ENCODE measurements around the gene NCOA5. TPM values are rescaled to one million over a fixed set of nuclear protein-coding genes. Genes with fewer than 3 reads are reported as not detected.

Gene NCOA5
- polyA plus RNA-seq, 4 donors = 56.9 to 63.8 (median 60.0) TPM

DNA sequence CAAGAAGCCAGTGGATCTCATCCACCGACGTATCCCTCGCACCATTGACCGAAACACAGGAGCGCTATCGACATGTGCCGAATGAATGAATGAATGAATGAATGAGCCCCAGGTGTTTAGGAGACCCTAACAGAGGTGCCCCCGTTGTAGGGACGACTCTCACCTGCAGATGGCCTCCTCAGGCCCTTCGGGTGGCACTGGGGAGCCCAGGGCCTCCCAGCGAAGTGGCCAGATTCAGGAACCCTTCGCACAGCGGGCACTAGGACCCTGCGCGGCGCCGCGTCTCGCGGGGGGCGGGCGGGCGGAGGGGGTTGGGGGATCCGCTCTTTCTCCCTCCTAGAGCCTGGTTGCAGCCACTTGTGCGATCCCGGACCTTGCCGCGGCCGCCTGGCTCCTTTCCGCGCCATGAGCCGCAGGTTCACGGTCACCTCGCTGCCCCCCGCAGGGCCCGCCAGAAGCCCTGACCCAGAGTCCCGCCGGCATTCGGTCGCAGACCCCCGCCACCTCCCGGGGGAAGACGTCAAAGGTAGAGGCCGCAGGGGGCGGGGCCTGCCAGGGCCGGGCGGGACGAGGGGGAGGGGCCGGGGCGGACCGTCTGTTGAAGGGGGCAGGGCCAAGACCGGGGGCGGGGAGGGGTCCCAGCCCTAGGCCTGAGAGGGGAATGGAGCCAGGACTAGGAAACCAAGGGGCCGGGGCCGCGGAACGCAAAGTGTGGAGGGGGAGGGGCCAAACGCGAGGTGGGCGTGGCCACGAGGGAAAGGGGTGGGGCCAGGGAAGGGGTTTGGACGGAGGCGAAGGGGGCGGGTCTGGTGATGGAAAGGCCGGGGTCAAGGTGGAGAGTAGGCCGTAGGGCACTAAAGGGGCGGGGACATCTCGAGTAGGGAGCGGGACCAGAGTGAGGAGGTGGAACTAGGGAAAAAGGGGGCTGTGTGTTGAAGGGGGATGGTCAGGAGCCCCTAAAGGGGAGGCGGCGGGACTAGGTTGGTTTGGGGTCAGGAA, 68.1 kb downstream of the NCOA5 start:
- peak in 1 of 4 donors; percentile 5 for DNase-seq (ENCODE audit: low read depth in 4 of 4, low spot score in 3 of 4)

DNA sequence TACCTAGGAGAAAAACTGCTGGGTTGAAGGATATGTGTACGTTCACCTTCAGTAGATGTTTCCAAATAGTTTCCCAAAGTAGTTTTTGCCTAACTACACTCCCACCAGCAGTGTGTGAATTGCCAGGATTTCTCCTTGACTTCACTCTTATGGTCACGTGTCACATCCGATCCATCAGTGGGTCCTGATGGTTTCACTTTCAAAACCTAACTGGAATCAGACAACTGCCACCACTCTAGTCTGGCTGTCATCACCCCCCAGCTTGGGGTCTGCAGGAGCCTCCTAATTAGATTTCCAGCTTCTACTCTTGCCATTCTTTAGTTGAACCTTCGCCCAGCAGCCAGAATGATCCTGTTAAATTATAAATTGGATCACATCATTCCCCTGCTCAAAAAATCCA, 69.2 kb downstream of the NCOA5 start:
- no peak for DNase-seq (ENCODE audit: low read depth in 4 of 4, low spot score in 3 of 4)

DNA sequence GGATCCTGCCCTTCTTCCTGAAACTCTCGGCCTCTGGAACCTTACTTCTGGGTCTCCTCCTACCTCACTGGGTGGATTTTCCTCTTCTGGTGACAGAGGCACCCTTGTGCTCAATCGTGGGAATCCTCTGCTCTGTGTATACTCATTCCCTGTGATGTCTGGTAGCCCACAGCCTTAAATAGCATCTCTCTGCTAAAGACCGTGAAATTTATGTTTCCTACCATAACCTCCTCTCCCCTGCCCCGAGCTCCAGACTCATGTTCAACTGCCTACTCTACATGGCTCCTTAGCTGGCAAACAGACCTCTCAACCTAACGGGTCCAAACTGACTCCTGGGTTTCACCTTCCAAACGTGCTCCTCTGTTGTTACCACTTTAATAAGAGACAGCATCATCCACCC, 71.2 kb downstream of the NCOA5 start:
- no peak for DNase-seq (ENCODE audit: low read depth in 4 of 4, low spot score in 3 of 4)

DNA sequence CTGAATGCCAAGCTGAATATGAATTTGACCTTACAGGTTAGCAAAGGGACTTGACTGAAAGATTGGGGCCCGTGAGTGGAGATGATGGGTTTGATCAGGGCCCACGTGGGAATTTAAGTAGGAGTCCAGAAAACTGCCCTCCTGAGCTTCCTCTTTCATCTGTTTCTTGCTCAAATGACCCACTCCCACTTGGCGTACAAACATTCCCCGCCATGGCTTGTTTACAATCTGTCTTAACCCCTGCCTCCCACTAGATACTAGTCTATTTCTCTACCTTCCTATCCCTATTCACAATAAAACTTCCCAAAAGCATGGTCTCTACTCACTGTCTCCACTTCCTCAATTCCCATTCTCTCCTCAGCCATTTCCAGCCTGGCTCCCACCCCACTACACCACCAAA, 71.7 kb downstream of the NCOA5 start:
- DNase-seq (ENCODE audit: low read depth in 4 of 4, low spot score in 3 of 4) = no peak

DNA sequence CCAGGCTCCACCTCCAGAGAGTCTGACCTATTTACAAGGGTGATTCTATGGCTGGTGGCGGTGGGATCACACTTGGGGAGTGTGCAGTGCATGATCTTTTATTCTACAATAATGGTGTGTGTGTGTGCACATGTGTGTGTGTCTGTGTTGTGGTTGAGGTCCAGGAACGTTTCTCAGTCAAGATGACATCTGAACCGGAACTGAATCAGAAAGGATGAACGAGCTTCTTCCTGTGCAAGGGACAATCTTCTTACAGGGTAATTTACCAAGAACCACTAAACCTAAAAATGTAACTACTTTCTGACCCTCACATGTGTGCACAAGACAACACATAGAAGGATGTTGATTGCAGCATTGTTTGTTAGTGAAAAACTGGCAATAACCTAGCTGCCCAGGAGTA, 72.5 kb downstream of the NCOA5 start:
- no peak for DNase-seq (ENCODE audit: low read depth in 4 of 4, low spot score in 3 of 4)

DNA sequence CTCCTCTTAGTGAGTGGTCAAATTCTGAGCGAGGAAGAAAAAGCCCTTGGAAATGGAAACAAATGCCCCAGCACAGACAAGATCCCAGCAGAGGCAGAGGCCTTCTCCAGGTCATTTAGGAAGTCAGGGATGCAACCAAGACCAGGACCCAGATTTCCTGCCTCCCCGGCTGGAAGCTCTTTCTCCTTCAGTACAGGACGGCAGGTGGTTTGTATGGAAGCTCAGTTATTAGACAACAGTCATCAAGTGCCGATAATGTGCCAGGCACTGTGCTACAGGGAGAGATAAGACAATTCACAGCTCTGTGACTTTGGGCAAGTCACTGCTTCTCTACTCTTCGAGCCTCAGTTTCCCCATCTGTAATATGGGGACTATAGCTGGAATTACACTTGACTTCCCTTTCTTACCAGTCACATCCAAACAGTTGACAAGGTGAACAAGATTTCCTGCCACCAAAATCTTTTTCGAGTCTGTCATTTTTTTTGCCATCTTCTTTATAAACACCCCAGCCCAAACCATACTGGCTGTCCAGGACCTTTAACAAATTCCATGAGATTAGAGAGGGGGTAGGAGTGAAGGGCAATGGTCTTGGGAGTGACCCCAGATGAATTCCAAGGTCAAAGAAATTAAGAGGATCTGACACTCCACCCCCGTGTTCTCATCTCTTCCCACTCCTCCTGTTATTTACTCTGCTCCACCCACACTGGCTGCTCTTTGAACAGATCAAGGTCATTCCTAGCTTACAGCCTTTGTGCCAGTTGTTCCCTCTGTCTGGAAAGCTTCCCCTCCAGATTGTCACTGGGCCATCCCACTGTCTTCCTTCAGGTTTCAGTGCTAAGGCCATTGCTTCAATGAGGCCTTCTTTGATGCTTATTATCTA, 75.0 kb downstream of the NCOA5 start:
- no peak for DNase-seq (ENCODE audit: low read depth in 4 of 4, low spot score in 3 of 4)

DNA sequence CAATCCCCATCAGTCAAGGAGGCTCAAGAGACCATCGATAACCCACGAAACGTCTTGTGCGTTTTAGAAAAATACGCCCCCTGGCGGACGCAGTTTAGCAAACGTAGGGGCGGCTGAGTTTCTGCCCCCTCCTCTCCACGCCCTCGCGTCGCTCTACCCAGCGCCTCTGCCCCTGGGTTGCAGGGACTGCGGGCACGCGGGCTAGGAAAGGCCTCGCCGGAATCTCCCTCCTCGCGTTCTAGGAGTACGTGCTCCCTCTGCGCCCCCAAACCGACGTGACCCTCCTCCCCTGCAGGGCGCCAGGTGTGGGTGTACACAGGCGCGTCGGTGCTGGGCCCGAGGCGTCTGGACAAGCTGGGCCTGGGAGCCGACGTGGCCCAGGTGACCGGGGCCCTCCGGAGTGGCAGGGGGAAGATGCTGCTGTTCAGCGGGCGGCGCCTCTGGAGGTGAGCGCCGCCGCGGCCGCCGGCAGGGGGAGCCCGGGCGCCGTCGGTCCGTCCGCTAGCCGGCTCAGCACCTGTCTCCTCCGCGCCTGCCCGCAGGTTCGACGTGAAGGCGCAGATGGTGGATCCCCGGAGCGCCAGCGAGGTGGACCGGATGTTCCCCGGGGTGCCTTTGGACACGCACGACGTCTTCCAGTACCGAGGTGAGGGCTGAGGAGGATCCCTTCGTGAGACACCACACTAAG, 75.8 kb downstream of the NCOA5 start:
- DNase-seq (ENCODE audit: low read depth in 4 of 4, low spot score in 3 of 4) = peak in 1 of 4 donors; percentile 18

DNA sequence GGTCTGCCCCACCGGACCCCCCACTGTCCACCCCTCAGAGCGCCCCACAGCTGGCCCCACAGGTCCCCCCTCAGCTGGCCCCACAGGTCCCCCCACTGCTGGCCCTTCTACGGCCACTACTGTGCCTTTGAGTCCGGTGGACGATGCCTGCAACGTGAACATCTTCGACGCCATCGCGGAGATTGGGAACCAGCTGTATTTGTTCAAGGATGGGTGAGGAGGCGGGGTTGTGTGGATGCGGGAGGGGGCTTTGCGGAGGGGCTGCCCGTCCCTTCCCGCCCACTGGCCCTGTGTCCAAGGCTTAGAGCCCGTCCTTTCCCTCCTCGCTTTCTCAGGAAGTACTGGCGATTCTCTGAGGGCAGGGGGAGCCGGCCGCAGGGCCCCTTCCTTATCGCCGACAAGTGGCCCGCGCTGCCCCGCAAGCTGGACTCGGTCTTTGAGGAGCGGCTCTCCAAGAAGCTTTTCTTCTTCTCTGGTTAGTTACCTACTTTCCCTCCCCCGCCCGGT, 76.4 kb downstream of the NCOA5 start:
- no peak for DNase-seq (ENCODE audit: low read depth in 4 of 4, low spot score in 3 of 4)

DNA sequence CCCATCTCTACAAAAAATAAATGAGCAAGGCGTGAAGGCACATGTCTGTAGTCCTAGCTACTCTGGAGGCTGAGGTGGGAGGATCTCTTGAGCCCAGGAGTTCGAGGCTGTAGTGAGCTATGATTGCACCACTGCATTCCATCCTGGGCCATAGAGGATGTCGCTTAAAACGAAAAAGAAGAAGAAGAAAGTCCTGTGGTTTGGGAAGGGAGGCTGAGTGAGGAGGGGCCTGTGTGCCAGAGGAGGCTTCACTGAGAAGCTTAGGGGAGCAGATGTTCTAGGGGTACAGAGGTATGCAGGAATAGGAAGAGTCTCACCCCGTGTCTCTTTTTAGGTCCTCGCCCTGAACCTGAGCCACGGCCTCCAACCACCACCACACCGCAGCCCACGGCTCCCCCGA, 76.8 kb downstream of the NCOA5 start:
- DNase-seq (ENCODE audit: low read depth in 4 of 4, low spot score in 3 of 4) = no peak

DNA sequence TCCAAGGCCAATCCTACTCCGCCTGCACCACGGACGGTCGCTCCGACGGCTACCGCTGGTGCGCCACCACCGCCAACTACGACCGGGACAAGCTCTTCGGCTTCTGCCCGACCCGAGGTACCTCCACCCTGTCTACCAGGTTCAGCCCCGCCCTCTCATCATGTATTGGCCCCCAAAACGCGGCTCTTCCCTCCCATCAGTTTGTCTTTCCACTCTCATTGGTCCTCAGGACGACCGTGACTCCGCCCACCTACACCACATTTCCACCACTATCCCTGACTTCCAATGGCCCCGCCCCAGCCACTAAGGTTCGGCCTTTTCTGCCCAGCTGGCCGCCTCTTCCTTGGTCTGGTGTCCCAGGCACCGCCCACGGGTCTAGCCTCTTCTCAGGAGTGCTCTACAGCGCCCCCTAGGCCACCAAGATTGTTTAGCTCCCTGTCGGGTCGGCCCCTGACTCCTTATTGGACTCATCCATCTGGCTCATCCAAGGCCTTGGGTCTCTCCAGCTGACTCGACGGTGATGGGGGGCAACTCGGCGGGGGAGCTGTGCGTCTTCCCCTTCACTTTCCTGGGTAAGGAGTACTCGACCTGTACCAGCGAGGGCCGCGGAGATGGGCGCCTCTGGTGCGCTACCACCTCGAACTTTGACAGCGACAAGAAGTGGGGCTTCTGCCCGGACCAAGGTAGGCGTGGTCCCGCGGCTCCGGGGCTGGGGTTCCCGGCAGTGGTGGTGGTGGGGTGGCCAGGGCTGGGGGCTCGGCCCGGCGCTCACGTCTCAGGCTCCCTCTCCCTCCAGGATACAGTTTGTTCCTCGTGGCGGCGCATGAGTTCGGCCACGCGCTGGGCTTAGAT, 77.9 kb downstream of the NCOA5 start:
- peak in 1 of 4 donors; percentile 7 for DNase-seq (ENCODE audit: low read depth in 4 of 4, low spot score in 3 of 4)

Other genes with a start within 250 kb of the NCOA5 start
- 10 to 100 TPM; 23.2 to 28.9 (median 24.5) TPM for gene ACOT8, start 232.6 kb downstream of the NCOA5 start, polyA plus RNA-seq (ENCODE audit: insufficient read length in 4 of 4)
- 1 to 10 TPM; 5.1 to 5.3 (median 5.2) TPM for gene ZSWIM3, start 232.3 kb downstream of the NCOA5 start, polyA plus RNA-seq (ENCODE audit: insufficient read length in 4 of 4)
- 10 to 100 TPM; 13.3 to 15.7 (median 15.3) TPM for gene ZSWIM1, start 208.7 kb downstream of the NCOA5 start, polyA plus RNA-seq (ENCODE audit: insufficient read length in 4 of 4)
- 1 to 10 TPM; 2.8 to 3.8 (median 3.3) TPM for gene SPATA25, start 202.3 kb downstream of the NCOA5 start, polyA plus RNA-seq (ENCODE audit: insufficient read length in 4 of 4)
- gene NEURL2, start 198.8 kb downstream of the NCOA5 start, polyA plus RNA-seq (ENCODE audit: insufficient read length in 4 of 4) = 1 to 10 TPM; 4.3 to 8.2 (median 5.0) TPM
- 100 to 1,000 TPM; 118 to 137 (median 134) TPM for gene CTSA, start 198.6 kb downstream of the NCOA5 start, polyA plus RNA-seq (ENCODE audit: insufficient read length in 4 of 4)
- gene PLTP, start 177.8 kb downstream of the NCOA5 start, polyA plus RNA-seq (ENCODE audit: insufficient read length in 4 of 4) = 100 to 1,000 TPM; 143 to 178 (median 150) TPM
- 10 to 100 TPM; 48.2 to 56.2 (median 49.0) TPM for gene PCIF1, start 155.3 kb downstream of the NCOA5 start, polyA plus RNA-seq (ENCODE audit: insufficient read length in 4 of 4)
- 10 to 100 TPM; 12.2 to 14.7 (median 12.9) TPM for gene ZNF335, start 117.8 kb downstream of the NCOA5 start, polyA plus RNA-seq (ENCODE audit: insufficient read length in 4 of 4)
- gene MMP9, start 81.1 kb downstream of the NCOA5 start, polyA plus RNA-seq (ENCODE audit: insufficient read length in 4 of 4) = under 1 TPM; 0.46 to 0.79 (median 0.52) TPM
- gene SLC12A5, start 60.7 kb downstream of the NCOA5 start, polyA plus RNA-seq (ENCODE audit: insufficient read length in 4 of 4) = 1 to 10 TPM; 1.9 to 2.6 (median 2.2) TPM
- gene CD40, start 28.4 kb upstream of the NCOA5 start, polyA plus RNA-seq (ENCODE audit: insufficient read length in 4 of 4) = 1 to 10 TPM; 4.5 to 6.9 (median 5.9) TPM
- gene CDH22, start 218.5 kb upstream of the NCOA5 start, polyA plus RNA-seq (ENCODE audit: insufficient read length in 4 of 4) = under 1 TPM in 2 of 4 donors, not detected in 2; 0.07 to 0.12 TPM

All from right renal pelvis (tissue), 4 donors.